Effector memory CD4-positive, alpha-beta T cell (primary cell): ENCODE measurements around the gene CENATAC.
"Not testable (repeated sequence)": the region's sequence is repeated elsewhere in the genome, so short reads cannot be mapped to it uniquely, and the experiment has no call there.

Experiments
- DNase-seq, 3 donors: peaks; one replicate each; pipeline ENCODE4 v3.0.0-alpha.2; 2020
- H3K27ac ChIP-seq: 2 replicates; pipeline ENCODE4 v1.7.0; 2013; ENCODE audit warnings: mild to moderate bottlenecking, low read length, moderate library complexity; ENCODE audit not compliant: insufficient read depth, poor library complexity, severe bottlenecking
- H3K27me3 ChIP-seq: replicated peaks from 2 replicates; pipeline ENCODE4 v1.7.0; 2013; ENCODE audit warnings: mild to moderate bottlenecking, low read length; ENCODE audit not compliant: insufficient read depth, control insufficient read depth, poor library complexity, severe bottlenecking
- H3K36me3 ChIP-seq: 2 replicates; pipeline ENCODE4 v1.7.0; 2013; ENCODE audit warnings: mild to moderate bottlenecking, low read length, moderate library complexity; ENCODE audit not compliant: control insufficient read depth, insufficient read depth
- H3K4me1 ChIP-seq: 2 replicates; pipeline ENCODE4 v1.7.0; 2013; ENCODE audit warnings: low read length, mild to moderate bottlenecking; ENCODE audit not compliant: control insufficient read depth, insufficient read depth, poor library complexity, severe bottlenecking
- H3K4me3 ChIP-seq: 2 replicates; pipeline ENCODE4 v1.7.0; 2013; ENCODE audit warnings: low read length, low read depth, mild to moderate bottlenecking; ENCODE audit not compliant: insufficient read depth, poor library complexity, severe bottlenecking
- H3K9me3 ChIP-seq: 2 replicates; pipeline ENCODE4 v1.7.0; 2013; ENCODE audit warnings: mild to moderate bottlenecking, low read length, moderate library complexity; ENCODE audit not compliant: control insufficient read depth

CENATAC gene

GRCh38 chr11:118961591-118961990, 36.3 kb upstream of the CENATAC start:
- H3K27me3 ChIP-seq, result no peaks in the 10 kb centered on the region
- no peak overlapping the region for H3K27ac ChIP-seq
- no peaks in the 10 kb centered on the region for H3K9me3 ChIP-seq
- H3K36me3 ChIP-seq, result no peaks in the 10 kb centered on the region
- no peak for DNase-seq
- H3K4me1 ChIP-seq, result no peaks in the 10 kb centered on the region
- H3K4me3 ChIP-seq, result no peak overlapping the region

GRCh38 chr11:118969508-118969907, 28.4 kb upstream of the CENATAC start:
- H3K4me3 ChIP-seq, H3K36me3 ChIP-seq, H3K27me3 ChIP-seq, H3K4me1 ChIP-seq, H3K27ac ChIP-seq, H3K9me3 ChIP-seq, DNase-seq: not testable (repeated sequence)

GRCh38 chr11:118971646-118972045, 26.3 kb upstream of the CENATAC start, which contains the start of gene FOXR1:
Gene FOXR1, plus strand, starts transcription at chr11:118971761. Its CDS starts 171 bp downstream, at chr11:118971932.
- no peaks in the 10 kb centered on the region for H3K27me3 ChIP-seq
- no peak for DNase-seq

GRCh38 chr11:118973985-118974384, 24.0 kb upstream of the CENATAC start:
- Histone ChIP-seq H3K4me3 (no peak overlapping the region), H3K4me1 (no peaks in the 10 kb centered on the region), H3K36me3 (no peaks in the 10 kb centered on the region), H3K9me3 (no peaks in the 10 kb centered on the region), H3K27ac (no peak overlapping the region), H3K27me3 (no peaks in the 10 kb centered on the region)
- DNase-seq, result no peak

More at GRCh38 chr11:118971646-118972045, 26.3 kb upstream of the CENATAC start, which contains the start of gene FOXR1:
- Histone ChIP-seq H3K9me3 (no peaks in the 10 kb centered on the region), H3K4me3 (no peak within 1 kb of the TSS), H3K4me1 (no peaks in the 10 kb centered on the region), H3K36me3 (no peaks in the 10 kb centered on the region), H3K27ac (no peak within 1 kb of the TSS)

GRCh38 chr11:118975771-118976709, 21.9 kb upstream of the CENATAC start:
- Histone ChIP-seq H3K4me3 (no peak overlapping the region), H3K27ac (no peak overlapping the region), H3K27me3 (no peaks in the 10 kb centered on the region), H3K36me3 (no peaks in the 10 kb centered on the region), H3K4me1 (no peaks in the 10 kb centered on the region), H3K9me3 (no peaks in the 10 kb centered on the region)
- no peak for DNase-seq

- H3K36me3 ChIP-seq, result no peaks in the 10 kb centered on the region
- H3K27me3 ChIP-seq, result no peaks in the 10 kb centered on the region
- H3K4me3 ChIP-seq, result no peak overlapping the region
- no peak overlapping the region for H3K27ac ChIP-seq
- no peaks in the 10 kb centered on the region for H3K9me3 ChIP-seq
- no peak for DNase-seq
- H3K4me1 ChIP-seq, result no peaks in the 10 kb centered on the region
Observed at GRCh38 chr11:118979434-118979833, 18.5 kb upstream of the CENATAC start.

- Histone ChIP-seq H3K27ac (no peak overlapping the region), H3K4me1 (no peaks in the 10 kb centered on the region), H3K4me3 (no peak overlapping the region)
Observed at GRCh38 chr11:118980191-118980881, 17.6 kb upstream of the CENATAC start.

GRCh38 chr11:118984337-118984736, 13.6 kb upstream of the CENATAC start:
- not testable (repeated sequence) for H3K4me3 ChIP-seq, H3K27ac ChIP-seq, H3K27me3 ChIP-seq, H3K4me1 ChIP-seq, H3K9me3 ChIP-seq, DNase-seq, H3K36me3 ChIP-seq

More at GRCh38 chr11:118980191-118980881, 17.6 kb upstream of the CENATAC start:
- Histone ChIP-seq H3K27me3 (no peaks in the 10 kb centered on the region), H3K9me3 (no peaks in the 10 kb centered on the region), H3K36me3 (no peaks in the 10 kb centered on the region)
- no peak for DNase-seq

GRCh38 chr11:118984825-118985224, 13.1 kb upstream of the CENATAC start:
- H3K36me3 ChIP-seq, result no peaks in the 10 kb centered on the region
- no peaks in the 10 kb centered on the region for H3K27me3 ChIP-seq
- H3K4me1 ChIP-seq, result no peaks in the 10 kb centered on the region
- H3K27ac ChIP-seq, result no peak overlapping the region
- no peaks in the 10 kb centered on the region for H3K9me3 ChIP-seq
- no peak for DNase-seq
- H3K4me3 ChIP-seq, result no peak overlapping the region

GRCh38 chr11:118988280-118988679, 9.7 kb upstream of the CENATAC start:
- H3K9me3 ChIP-seq, result no peaks in the 10 kb centered on the region
- no peak overlapping the region for H3K27ac ChIP-seq
- H3K36me3 ChIP-seq, result no peaks in the 10 kb centered on the region
- no peaks in the 10 kb centered on the region for H3K4me1 ChIP-seq
- no peak overlapping the region for H3K4me3 ChIP-seq
- no peak for DNase-seq
- no peaks in the 10 kb centered on the region for H3K27me3 ChIP-seq
